Stimulated activated CD8-positive, alpha-beta memory T cell treated with anti-CD3 and anti-CD28 coated beads, Interleukin-12 subunit alpha, Interleukin-12 subunit beta, amount 100 ng/mL, for 24 hours (primary cell): ENCODE results near the gene PICK1.

Experiments
- DNase-seq: peaks from one replicate; pipeline ENCODE4 v3.0.0-alpha.2; 2020; ENCODE audit errors: extremely low read depth

PICK1 gene

DNA sequence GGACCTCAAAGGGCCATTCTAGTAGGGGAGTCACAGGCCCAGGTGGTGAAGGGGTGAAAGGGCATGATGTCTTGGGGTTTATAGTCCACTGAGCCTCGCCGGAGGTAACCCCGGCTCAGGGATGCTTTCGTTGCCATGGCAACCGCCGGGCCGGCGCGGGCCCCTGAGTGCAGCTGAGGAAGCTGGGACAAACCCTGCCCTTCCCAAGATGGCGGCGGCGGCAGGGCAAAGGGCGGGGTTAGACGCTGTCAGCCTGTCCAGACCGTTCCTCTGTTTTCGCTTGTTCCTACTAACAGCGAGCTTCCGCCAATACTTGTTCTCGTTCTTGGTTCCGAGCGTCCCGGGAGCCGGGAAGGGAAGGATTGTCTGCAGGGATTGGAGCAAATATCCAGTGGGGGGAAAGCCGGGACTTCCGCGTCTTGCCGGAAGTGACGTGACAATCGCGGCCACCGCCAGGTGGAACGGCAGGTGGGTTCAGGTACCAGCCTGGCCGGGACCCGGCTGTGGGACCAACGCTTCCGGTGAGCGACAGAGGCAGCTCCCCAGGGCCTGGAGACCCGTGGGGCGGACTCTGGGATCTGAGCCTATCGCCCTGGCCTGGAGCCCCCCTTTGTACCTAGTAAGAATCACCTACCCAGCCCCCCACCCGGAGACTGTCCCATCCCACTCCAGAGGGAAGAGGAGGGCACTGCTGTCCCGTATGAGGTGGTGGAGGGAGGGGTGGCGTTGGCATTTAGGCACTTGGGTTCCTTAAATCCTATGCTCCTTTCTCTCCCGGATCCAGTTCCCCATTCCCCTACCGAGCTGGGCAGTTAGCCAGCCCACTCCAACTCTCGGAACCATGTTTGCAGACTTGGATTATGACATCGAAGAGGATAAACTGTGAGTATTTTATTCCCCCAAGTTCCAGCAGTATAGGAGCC lies at the start of gene PICK1:
Gene PICK1 (plus strand): TSS at position 436 of the 923 bp plus-strand sequence. CDS start 406 bp downstream, at position 842.
- DNase-seq = peak; percentile 64

DNA sequence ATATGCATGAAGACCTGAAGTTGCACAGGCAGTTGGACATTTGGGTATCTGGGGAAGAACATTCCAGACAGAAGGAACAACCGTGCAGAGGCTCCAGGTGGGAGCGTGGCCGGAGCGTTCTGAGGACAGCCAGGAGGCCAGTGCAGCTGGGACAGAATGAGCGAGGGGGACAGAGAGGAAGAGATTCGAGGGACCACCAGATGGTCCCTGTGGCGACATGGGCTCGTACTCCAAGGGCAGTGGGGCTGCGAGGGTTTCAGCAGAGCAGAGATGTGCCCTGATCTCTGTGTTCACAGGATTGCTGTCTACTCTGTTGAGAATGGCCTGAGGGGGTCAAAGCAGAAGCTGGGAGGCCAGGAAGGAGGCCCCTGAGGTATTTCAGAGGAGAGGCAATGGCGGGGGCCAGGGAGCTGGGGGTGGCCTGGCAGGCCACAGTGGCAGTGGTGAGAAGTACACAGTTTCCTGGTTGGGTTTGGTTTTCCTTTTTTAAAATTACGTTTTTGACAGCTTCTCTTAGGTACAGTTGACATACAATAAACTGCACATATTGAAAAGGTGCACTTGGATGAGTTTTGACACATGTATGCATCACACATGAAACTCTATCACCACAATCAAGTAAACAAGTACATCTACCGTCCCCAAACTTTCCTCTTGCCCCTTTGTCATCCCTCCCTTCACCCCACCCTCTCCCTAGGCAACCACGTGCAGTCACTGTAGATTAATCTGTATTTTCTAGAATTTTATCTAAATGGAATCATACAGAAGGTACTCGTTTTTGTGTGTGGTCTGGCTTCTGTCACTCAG lies 48.0 kb upstream of the PICK1 start:
- DNase-seq = no peak

GRCh38 chr22:38012604-38013072 lies 44.6 kb upstream of the PICK1 start:
- DNase-seq = no peak

- DNase-seq = no peak
These were observed 43.1 kb upstream of the PICK1 start for GRCh38 chr22:38014083-38014482.

DNA sequence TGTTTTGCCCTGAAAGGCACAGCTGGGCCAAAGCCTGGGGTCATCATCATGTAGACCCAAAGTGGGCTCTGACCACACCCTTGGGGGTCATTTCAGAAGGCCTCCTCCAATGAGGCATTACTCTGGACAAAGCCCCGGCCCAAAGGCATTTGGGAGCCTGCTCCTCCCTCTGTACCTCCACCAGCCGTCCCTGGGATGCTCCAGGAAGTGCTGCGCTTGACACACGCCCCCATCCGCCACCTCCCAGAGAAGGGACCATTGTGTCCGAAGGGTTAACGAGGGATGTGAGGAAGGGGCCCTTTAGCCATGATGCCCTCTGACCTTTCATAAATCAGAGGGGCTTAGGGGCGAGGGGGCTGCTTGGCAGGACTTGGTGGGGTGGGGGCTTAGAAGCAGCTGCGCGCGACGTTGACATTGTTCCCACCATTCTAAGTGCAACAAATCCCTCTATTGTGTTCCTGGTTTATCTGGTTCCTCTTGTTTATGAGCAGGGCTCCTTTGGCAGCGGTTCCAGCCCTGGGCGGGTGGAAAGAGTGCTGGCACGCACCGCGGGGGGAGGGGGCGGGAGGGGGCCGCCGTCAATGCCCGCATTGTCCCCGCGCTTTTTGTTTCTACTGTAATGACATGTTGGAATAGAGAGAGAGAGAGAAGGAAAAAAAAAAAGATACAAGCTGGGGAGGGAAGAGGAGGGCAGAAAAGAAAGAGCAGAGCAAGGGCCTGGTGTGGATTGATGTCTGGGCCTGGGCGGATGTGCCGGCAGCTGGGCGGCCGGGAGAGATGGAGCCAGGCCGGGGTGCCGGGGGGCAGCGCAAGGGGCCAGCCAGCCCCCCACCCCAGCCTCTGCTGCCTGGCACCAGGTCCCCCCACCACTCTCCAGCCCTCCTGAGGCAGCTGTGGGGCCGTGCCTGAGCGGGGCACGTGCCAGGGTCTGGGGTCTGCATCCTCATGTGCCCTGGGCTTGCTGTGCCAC lies 40.7 kb upstream of the PICK1 start:
- no peak for DNase-seq

GRCh38 chr22:38017272-38017920 lies 39.8 kb upstream of the PICK1 start:
- no peak for DNase-seq

DNA sequence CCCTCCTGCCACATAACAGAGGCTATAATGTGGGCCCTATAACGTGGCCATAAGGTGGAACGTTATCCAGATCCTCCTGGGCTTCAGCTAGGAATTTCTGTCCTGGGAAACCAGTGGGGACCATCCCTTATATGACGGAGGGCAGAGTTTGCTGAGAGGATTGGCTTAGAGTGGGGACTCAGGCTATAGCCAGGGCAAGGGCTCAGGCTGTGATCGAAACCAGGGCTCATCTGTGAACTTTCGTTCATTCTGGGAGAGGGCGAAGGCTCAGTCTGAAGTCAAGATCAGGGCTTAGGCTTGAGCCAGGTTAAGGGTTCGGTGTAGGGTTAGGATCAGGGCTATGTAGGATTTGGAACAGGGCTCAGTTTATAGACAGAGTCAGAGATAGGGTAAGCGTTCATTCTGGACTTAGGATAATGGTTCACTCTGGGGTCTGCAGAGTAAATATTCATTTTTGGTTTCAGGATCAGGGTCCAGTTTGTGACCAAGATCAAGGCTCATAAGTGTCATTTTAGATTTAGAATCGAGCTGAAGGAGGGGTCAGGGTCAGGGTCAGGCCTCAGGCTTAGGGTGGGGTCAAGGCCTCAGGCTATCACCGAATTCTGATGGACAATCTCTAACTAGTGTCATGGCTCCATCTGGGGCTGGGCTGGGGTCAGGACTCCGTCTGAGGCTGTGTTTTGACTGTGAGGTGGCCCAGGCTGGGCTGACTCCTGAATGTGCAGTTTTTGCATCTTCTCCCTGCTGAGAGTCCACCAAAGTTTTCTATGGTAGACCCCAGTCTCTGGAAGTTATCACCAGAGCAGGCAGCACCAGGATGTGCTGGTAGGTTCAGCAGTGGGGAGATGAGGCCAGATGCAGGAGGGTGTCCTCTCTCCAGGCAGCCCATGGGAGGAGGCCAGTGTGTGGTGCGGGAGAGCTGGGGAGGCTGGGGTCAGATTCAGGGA lies 39.0 kb upstream of the PICK1 start:
- DNase-seq = no peak

DNA sequence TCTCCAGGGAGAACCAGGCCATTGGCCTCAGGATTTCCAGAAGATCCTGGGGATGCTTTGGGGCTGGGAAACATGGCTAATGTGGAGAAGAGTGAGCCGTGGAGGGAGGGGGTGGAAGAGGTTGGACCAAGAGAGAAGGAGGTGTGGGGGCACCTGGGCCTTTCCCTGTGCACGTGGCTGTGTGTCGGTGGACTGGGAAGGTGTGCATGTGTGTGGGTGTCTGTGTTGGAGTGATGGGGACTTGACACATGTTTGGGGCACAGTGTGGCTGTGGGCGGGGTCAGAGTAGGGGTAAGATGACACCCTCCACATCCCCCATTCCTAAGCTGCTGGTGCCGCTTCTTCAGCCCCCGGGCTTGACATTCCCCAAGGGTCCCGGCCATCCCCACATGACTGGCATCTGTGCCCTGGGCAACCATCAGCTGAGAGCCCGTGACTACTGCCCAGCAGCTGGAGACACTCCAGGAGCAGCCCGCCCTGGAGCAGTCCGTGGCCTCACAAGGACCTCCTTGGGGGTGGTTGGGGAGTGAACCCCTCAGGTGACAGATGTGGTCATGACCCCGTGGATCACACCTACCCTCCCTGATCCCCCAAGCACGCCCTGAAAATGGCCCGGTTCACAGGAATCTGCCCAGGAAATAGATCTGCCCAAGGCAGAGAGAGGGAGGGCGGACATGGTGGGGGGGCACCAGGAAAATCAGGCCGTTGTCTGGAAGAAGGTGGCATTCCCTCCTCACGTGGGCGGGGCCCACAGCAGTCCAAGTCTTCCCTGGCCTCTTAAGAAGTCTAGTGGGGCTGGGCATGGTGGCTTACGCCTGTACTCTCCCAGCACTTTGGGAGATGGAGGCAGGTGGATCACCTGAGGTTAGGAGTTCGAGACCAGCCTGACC lies 38.0 kb upstream of the PICK1 start:
- no peak for DNase-seq

DNA sequence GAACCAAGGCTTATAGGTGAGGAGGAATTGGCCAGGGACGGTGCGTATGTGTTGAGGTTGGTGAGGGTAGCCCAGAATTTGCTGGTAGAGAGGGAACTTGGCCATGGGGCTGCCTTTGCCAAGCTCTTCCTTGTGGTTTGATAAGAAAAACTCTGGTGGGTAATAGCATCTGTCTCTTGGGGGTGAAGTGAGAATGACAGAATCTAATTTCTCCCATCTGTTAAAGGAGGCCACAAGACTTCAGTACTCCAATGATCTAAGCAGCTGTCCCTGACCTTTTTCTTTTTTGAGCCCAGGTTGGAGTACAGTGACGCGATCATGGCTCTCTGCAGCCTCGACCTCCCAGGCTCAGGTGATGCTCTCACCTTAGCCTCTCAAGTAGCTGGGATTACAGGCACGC lies 36.0 kb upstream of the PICK1 start:
- no peak for DNase-seq

- no peak for DNase-seq
These were observed 34.2 kb upstream of the PICK1 start for GRCh38 chr22:38023045-38023444.

DNA sequence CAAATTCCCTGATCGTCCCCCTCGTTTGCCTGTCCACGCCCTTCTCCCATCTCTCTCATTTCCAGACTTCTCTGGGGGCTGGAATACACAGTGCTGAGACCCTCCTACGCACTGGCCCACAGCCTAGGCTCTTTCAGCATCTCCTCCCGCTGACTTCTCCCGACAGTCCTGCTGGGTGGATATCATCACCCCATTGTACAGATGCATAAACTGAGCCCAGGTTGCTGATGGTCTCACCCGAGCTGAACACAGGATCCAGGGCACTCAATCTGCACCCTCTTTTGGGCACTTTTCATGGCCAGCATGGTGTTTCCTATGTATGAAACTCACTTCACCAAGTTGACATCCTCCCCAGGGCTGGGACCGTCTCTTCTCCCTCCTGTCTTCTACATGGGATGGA lies 31.7 kb upstream of the PICK1 start:
- no peak for DNase-seq

GRCh38 chr22:38026130-38027111 lies 30.8 kb upstream of the PICK1 start:
- no peak for DNase-seq

GRCh38 chr22:38027487-38027886 lies 29.7 kb upstream of the PICK1 start:
- DNase-seq = no peak

- no peak for DNase-seq
These were observed 28.7 kb upstream of the PICK1 start for GRCh38 chr22:38028344-38029130.

- DNase-seq = no peak
These were observed 27.8 kb upstream of the PICK1 start for GRCh38 chr22:38029370-38029769.

- DNase-seq = no peak
These were observed 27.3 kb upstream of the PICK1 start for GRCh38 chr22:38029901-38030300.
